OCI-LY7 (cell line): ENCODE measurements around the gene ACTL9. TPM values are rescaled to one million over a fixed set of nuclear protein-coding genes. Genes with fewer than 3 reads are reported as not detected.

Experiments used
- BruUV-seq: library from RNA; stranded (reverse); fragments of 400-500 nt; replicated peaks from 2 replicates; lab custom pipeline; 2021; lab: Mats Ljungman, UMichigan
- CTCF ChIA-PET: fragments of 300-600 bp; sonication (Branson Sonifier 250); formaldehyde crosslinking; loops from one replicate; lab custom pipeline; 2022; ENCODE audit warnings: antibody characterized with exemption; ENCODE audit not compliant: unreplicated experiment; lab: Charles Lee
- POLR2A ChIA-PET: fragments of 300-600 bp; sonication (Branson Sonifier 250); formaldehyde crosslinking; loops from one replicate; lab custom pipeline; 2022; ENCODE audit warnings: antibody characterized with exemption; lab: Charles Lee
- DNase-seq: peaks from one replicate; pipeline ENCODE4 v3.0.0-alpha.2; 2015; ENCODE audit warnings: low spot score
- H2AFZ ChIP-seq: fragments of 200-600 bp; sonication (generic), shearing (Covaris generic); 2 replicates; pipeline ENCODE4 v1.6.1; 2014; ENCODE audit warnings: mild to moderate bottlenecking, antibody characterized with exemption, low read length, moderate library complexity
- H3K27ac ChIP-seq: fragments of 200-600 bp; sonication (generic); 2 replicates; pipeline ENCODE4 v1.5.1; 2014; ENCODE audit warnings: mixed run types, low read depth, mild to moderate bottlenecking, moderate library complexity, low read length, inconsistent platforms; ENCODE audit not compliant: poor library complexity, severe bottlenecking
- H3K36me3 ChIP-seq: fragments of 200-600 bp; sonication (generic); 2 replicates; pipeline ENCODE4 v1.6.1; 2014; ENCODE audit warnings: mild to moderate bottlenecking, antibody characterized with exemption, low read length, moderate library complexity, mixed read lengths; ENCODE audit not compliant: insufficient read depth
- H3K4me1 ChIP-seq: fragments of 200-600 bp; sonication (generic); 2 replicates; pipeline ENCODE4 v1.5.1; 2014; ENCODE audit warnings: mild to moderate bottlenecking, low read length; ENCODE audit not compliant: insufficient read depth, poor library complexity, severe bottlenecking
- H3K4me2 ChIP-seq: fragments of 200-600 bp; sonication (generic); 2 replicates; pipeline ENCODE4 v1.6.1; 2014; ENCODE audit warnings: mild to moderate bottlenecking, low read length
- H3K4me3 ChIP-seq: fragments of 200-600 bp; sonication (generic); 2 replicates; pipeline ENCODE4 v1.5.1; 2014; ENCODE audit warnings: mild to moderate bottlenecking, low read depth, low read length; ENCODE audit not compliant: poor library complexity, severe bottlenecking
- H3K79me2 ChIP-seq: fragments of 200-600 bp; sonication (generic); 2 replicates; pipeline ENCODE4 v1.6.1; 2016; ENCODE audit warnings: low read depth, mild to moderate bottlenecking, low read length, moderate library complexity, mixed read lengths; ENCODE audit not compliant: insufficient read depth
- H3K9me2 ChIP-seq: fragments of 200-600 bp; sonication (generic); 2 replicates; pipeline ENCODE4 v1.6.1; 2016; ENCODE audit warnings: mild to moderate bottlenecking, low read length, mixed read lengths; ENCODE audit not compliant: insufficient read depth
- H3K9me3 ChIP-seq: fragments of 200-600 bp; sonication (generic); 2 replicates; pipeline ENCODE4 v1.6.1; 2014; ENCODE audit warnings: mild to moderate bottlenecking, mixed run types, low read length, mixed read lengths
- H4K20me1 ChIP-seq: fragments of 200-600 bp; sonication (generic); 2 replicates; pipeline ENCODE4 v1.6.1; 2014; ENCODE audit warnings: mild to moderate bottlenecking, antibody characterized with exemption, low read length, moderate library complexity, mixed read lengths; ENCODE audit not compliant: insufficient read depth
- EZH2phosphoT487 ChIP-seq: fragments of 200-600 bp; sonication (generic); IDR thresholded peaks from 2 replicates; pipeline ENCODE4 v1.6.1; 2018; ENCODE audit warnings: low read depth, borderline replicate concordance, mild to moderate bottlenecking, mixed run types, antibody characterized with exemption, low read length, moderate library complexity, mixed read lengths
- intact Hi-C: fragments of 100-400 bp; cut with micrococcal nuclease; formaldehyde crosslinking; loops from one replicate; pipeline ENCODE4 v1.10.0; 2022; ENCODE audit not compliant: unreplicated experiment
- total RNA-seq, 2 experiments: library from RNA; depleted of rRNA in 1 of 2; stranded (reverse); fragments of >200 nt in 1 of 2; shearing (Covaris generic) in 1 of 2; gene quantifications; 2 replicates each; pipeline ENCODE4 v1.2.3, GENCODE V29; 2014 to 2022
- TF ChIP-seq, protein P1 (sequence below): fragments of 200-600 bp; sonication (generic); conservative IDR thresholded peaks from 2 replicates; pipeline ENCODE4 v1.5.1; 2014; ENCODE audit warnings: mild to moderate bottlenecking, antibody characterized with exemption, low read length, moderate library complexity, mixed read lengths

Gene ACTL9
- total RNA-seq, 2 experiments from 2014 or later = not detected

DNA sequence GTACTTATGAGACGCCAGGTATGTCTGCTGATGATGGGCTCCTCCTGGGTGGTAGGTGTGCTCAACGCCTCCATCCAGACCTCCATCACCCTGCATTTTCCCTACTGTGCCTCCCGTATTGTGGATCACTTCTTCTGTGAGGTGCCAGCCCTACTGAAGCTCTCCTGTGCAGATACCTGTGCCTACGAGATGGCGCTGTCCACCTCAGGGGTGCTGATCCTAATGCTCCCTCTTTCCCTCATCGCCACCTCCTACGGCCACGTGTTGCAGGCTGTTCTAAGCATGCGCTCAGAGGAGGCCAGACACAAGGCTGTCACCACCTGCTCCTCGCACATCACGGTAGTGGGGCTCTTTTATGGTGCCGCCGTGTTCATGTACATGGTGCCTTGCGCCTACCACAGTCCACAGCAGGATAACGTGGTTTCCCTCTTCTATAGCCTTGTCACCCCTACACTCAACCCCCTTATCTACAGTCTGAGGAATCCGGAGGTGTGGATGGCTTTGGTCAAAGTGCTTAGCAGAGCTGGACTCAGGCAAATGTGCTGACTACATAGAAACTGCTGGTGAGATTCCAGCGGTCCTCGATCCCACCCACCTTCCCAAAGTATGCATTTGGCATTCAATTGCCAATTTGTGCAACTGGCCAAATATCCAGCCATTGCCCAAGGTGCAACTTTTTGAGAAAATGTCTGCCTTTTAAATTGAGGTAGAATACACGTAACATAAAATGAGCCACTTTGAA lies 33.0 kb upstream of the ACTL9 start:
- BruUV-seq = no TSS peak
- TF ChIP-seq, protein P1, sequence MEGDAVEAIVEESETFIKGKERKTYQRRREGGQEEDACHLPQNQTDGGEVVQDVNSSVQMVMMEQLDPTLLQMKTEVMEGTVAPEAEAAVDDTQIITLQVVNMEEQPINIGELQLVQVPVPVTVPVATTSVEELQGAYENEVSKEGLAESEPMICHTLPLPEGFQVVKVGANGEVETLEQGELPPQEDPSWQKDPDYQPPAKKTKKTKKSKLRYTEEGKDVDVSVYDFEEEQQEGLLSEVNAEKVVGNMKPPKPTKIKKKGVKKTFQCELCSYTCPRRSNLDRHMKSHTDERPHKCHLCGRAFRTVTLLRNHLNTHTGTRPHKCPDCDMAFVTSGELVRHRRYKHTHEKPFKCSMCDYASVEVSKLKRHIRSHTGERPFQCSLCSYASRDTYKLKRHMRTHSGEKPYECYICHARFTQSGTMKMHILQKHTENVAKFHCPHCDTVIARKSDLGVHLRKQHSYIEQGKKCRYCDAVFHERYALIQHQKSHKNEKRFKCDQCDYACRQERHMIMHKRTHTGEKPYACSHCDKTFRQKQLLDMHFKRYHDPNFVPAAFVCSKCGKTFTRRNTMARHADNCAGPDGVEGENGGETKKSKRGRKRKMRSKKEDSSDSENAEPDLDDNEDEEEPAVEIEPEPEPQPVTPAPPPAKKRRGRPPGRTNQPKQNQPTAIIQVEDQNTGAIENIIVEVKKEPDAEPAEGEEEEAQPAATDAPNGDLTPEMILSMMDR = no peak
- no peak for TF ChIP-seq EZH2phosphoT487
- H3K27ac ChIP-seq = no peak overlapping the region
- H2AFZ ChIP-seq = no peak overlapping the region
- no peaks in the 10 kb centered on the region for H3K36me3 ChIP-seq
- H3K4me1 ChIP-seq = no peaks in the 10 kb centered on the region
- no peak for DNase-seq
- CTCF ChIA-PET = no interaction called here
- no peaks in the 10 kb centered on the region for H3K79me2 ChIP-seq
- H3K4me3 ChIP-seq = no peak overlapping the region
- H4K20me1 ChIP-seq = no peaks in the 10 kb centered on the region
- H3K9me3 ChIP-seq = no peaks in the 10 kb centered on the region
- POLR2A ChIA-PET = no interaction called here
- intact Hi-C loops = no loop called here
- H3K9me2 ChIP-seq = no peaks in the 10 kb centered on the region
- H3K4me2 ChIP-seq = no peak overlapping the region

DNA sequence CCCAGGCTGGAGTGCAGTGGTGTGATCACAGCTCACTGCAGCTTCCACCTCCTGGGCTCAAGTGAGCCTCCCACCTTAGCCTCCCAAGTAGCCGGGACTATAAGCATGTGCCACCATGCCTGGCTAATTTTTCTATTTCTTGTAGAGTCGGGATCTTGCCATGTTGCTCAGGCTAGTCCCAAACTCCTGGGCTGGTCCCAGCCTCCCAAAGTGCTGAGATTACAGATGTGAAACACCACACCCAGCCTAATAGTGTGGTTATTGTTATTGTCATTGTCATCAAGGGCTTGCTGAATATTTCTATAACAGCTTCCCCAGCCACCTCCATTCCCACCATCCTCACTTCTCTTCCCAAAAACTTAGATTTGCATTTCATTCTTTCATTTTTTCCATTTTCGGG lies 25.7 kb upstream of the ACTL9 start:
- Histone ChIP-seq H3K9me2 (no peaks in the 10 kb centered on the region), H4K20me1 (no peaks in the 10 kb centered on the region), H3K9me3 (no peaks in the 10 kb centered on the region), H3K27ac (no peak overlapping the region), H2AFZ (no peak overlapping the region), H3K79me2 (no peaks in the 10 kb centered on the region), H3K4me2 (no peak overlapping the region), H3K4me1 (no peaks in the 10 kb centered on the region), H3K36me3 (no peaks in the 10 kb centered on the region), H3K4me3 (no peak overlapping the region)
- no TSS peak for BruUV-seq
- ChIA-PET POLR2A (interaction anchor here (0.6 kb wide), 1 partner anchor 553 kb away, joined by 4 read pairs; no protein-coding TSS in a partner anchor), CTCF (no interaction called here)
- no peak for TF ChIP-seq EZH2phosphoT487
- TF ChIP-seq, protein P1 = no peak
- intact Hi-C loops = no loop called here
- no peak for DNase-seq

DNA sequence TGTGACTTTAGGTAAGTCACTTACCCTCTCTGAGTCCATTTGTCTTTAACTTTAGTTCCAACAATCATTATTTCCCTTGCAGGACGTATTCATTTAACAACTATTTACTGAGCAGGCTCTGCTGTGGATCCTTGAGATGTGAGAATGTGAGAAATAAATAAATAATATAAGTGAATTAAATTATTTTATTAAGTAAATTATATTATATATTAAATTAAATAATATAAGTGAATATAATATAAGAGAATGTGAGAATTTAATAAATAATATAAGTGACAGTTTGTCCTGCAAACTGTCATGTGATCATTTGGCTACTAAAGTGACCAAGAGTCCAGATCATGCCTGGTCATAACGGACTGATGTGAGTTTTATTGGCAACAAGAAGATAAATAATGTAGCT lies 23.4 kb upstream of the ACTL9 start:
- Histone ChIP-seq H3K4me2 (no peak overlapping the region), H3K36me3 (no peaks in the 10 kb centered on the region), H3K79me2 (no peaks in the 10 kb centered on the region), H4K20me1 (no peaks in the 10 kb centered on the region), H3K9me2 (no peaks in the 10 kb centered on the region), H3K4me3 (no peak overlapping the region), H3K9me3 (no peaks in the 10 kb centered on the region), H3K27ac (no peak overlapping the region), H2AFZ (no peak overlapping the region), H3K4me1 (no peaks in the 10 kb centered on the region)
- ChIA-PET POLR2A (no interaction called here), CTCF (no interaction called here)
- BruUV-seq = no TSS peak
- DNase-seq = no peak
- TF ChIP-seq, protein P1 = no peak
- no peak for TF ChIP-seq EZH2phosphoT487
- intact Hi-C loops = no loop called here
